GM23338 (cell line): Measurements from ENCODE around the gene GUCY2C. TPM values are rescaled to one million over a fixed set of nuclear protein-coding genes. Genes with fewer than 3 reads are reported as not detected.

Experiments used
- ATAC-seq: fragments of 200-7000 bp; cut with Tn5 transposase; 3 replicates; pipeline ENCODE4 v1.9.1; 2020
- DNase-seq: peaks from one replicate; pipeline ENCODE4 v3.0.0-alpha.2; 2015; ENCODE audit warnings: low spot score
- H2AFZ ChIP-seq: fragments of 200-600 bp; sonication (generic); 2 replicates; pipeline ENCODE4 v1.8.0; 2016; ENCODE audit warnings: antibody characterized with exemption, mild to moderate bottlenecking, moderate library complexity
- H3F3A ChIP-seq: fragments of 200-600 bp; sonication (generic); replicated peaks from 2 replicates; pipeline ENCODE4 v1.8.0; 2017; ENCODE audit warnings: antibody characterized with exemption, mixed run types, low read depth
- H3K27ac ChIP-seq: fragments of 200-600 bp; sonication (generic); 2 replicates; pipeline ENCODE4 v1.6.1; 2016; ENCODE audit warnings: low read depth
- H3K27me3 ChIP-seq: fragments of 200-600 bp; sonication (generic); 2 replicates; pipeline ENCODE4 v1.8.0; 2016; ENCODE audit warnings: mild to moderate bottlenecking, mixed run types, moderate library complexity; ENCODE audit not compliant: insufficient read depth
- H3K36me3 ChIP-seq: fragments of 200-600 bp; sonication (generic); 2 replicates; pipeline ENCODE4 v1.8.0; 2016; ENCODE audit warnings: mild to moderate bottlenecking; ENCODE audit not compliant: insufficient read depth
- H3K4me1 ChIP-seq: fragments of 200-600 bp; sonication (generic); 2 replicates; pipeline ENCODE4 v1.8.0; 2016; ENCODE audit warnings: mild to moderate bottlenecking, moderate library complexity; ENCODE audit not compliant: insufficient read depth
- H3K4me2 ChIP-seq: fragments of 200-600 bp; sonication (generic); 2 replicates; pipeline ENCODE4 v1.7.1; 2017; ENCODE audit warnings: mixed run types
- H3K4me3 ChIP-seq: fragments of 200-600 bp; sonication (generic); 2 replicates; pipeline ENCODE4 v1.6.1; 2016; ENCODE audit warnings: mixed run types
- H3K79me2 ChIP-seq: fragments of 200-600 bp; sonication (generic); replicated peaks from 2 replicates; pipeline ENCODE4 v1.8.0; 2017; ENCODE audit warnings: mild to moderate bottlenecking; ENCODE audit not compliant: insufficient read depth
- H3K9me2 ChIP-seq: fragments of 200-600 bp; sonication (generic); 2 replicates; pipeline ENCODE4 v1.8.0; 2017; ENCODE audit not compliant: insufficient read depth
- H4K20me1 ChIP-seq: fragments of 200-600 bp; sonication (generic); replicated peaks from 2 replicates; pipeline ENCODE4 v1.8.0; 2017; ENCODE audit warnings: mild to moderate bottlenecking; ENCODE audit not compliant: insufficient read depth
- H3K27ac Mint-ChIP-seq: 2 replicates; pipeline ENCODE4 v1.8.0; 2020; ENCODE audit warnings: inconsistent platforms, mild to moderate bottlenecking, moderate library complexity, mixed read lengths
- H3K27me3 Mint-ChIP-seq: 3 replicates; pipeline ENCODE4 v1.8.0; 2022; ENCODE audit warnings: low read depth, mild to moderate bottlenecking, moderate library complexity, mixed read lengths, inconsistent platforms; ENCODE audit not compliant: insufficient read depth, poor library complexity
- H3K36me3 Mint-ChIP-seq: 3 replicates; pipeline ENCODE4 v1.8.0; 2021; ENCODE audit warnings: low read depth, mild to moderate bottlenecking, inconsistent platforms, moderate library complexity, mixed read lengths
- H3K4me1 Mint-ChIP-seq: 3 replicates; pipeline ENCODE4 v1.8.0; 2020; ENCODE audit warnings: mild to moderate bottlenecking, inconsistent platforms, mixed read lengths
- H3K4me3 Mint-ChIP-seq: 3 replicates; pipeline ENCODE4 v1.8.0; 2021; ENCODE audit warnings: moderate library complexity, mild to moderate bottlenecking, inconsistent platforms, mixed read lengths
- H3K9me3 Mint-ChIP-seq: 3 replicates; pipeline ENCODE4 v1.8.0; 2020; ENCODE audit warnings: moderate library complexity, mild to moderate bottlenecking, inconsistent platforms, mixed read lengths
- EZH2 ChIP-seq: fragments of 200-600 bp; sonication (generic); IDR thresholded peaks from one replicate; pipeline ENCODE4 v1.8.0; 2017; ENCODE audit warnings: antibody characterized with exemption, mild to moderate bottlenecking, low read depth; ENCODE audit not compliant: unreplicated experiment
- JUNB ChIP-seq: IDR thresholded peaks from one replicate; pipeline ENCODE4 v1.6.1; 2016; ENCODE audit warnings: antibody characterized with exemption; ENCODE audit not compliant: unreplicated experiment
- NANOG ChIP-seq: IDR thresholded peaks from 2 replicates; pipeline ENCODE4 v1.6.1; 2016; ENCODE audit warnings: antibody characterized with exemption, borderline replicate concordance
- POLR2AphosphoS5 ChIP-seq: IDR thresholded peaks from 2 replicates; pipeline ENCODE4 v1.6.1; 2016; ENCODE audit warnings: antibody characterized with exemption, low read depth
- polyA plus RNA-seq: library from polyadenylated mRNA; unstranded; fragments of >200 nt; fragmentation: Nextera tagmentation; extraction: Ambion mirVana; gene quantifications from 2 replicates; pipeline ENCODE4 v1.2.1, GENCODE V29; 2016
- total RNA-seq: library from RNA; depleted of rRNA; stranded (reverse); fragments of >200 nt; shearing (Covaris generic); gene quantifications from 2 replicates; pipeline ENCODE4 v1.2.3, GENCODE V29; 2014
- TF ChIP-seq, protein P1 (sequence below), 2 experiments: fragments of 200-600 bp in 1 of 2; sonication (generic) in 1 of 2; conservative IDR thresholded peaks; 2 replicates each; pipeline versions ENCODE4 v1.5.1 to v1.6.1; 2016 to 2017; ENCODE audit warnings: antibody characterized with exemption in 2 of 2, low read depth in 2 of 2, mild to moderate bottlenecking in 2 of 2, moderate library complexity in 1 of 2
- TF ChIP-seq, protein P2 (sequence below): IDR thresholded peaks from one replicate; pipeline ENCODE4 v1.6.1; 2018; ENCODE audit warnings: antibody characterized with exemption; ENCODE audit not compliant: unreplicated experiment

Gene GUCY2C
- total and polyA plus RNA-seq, 2 experiments from 2014 or later: 2.1 to 3.1 TPM

DNA sequence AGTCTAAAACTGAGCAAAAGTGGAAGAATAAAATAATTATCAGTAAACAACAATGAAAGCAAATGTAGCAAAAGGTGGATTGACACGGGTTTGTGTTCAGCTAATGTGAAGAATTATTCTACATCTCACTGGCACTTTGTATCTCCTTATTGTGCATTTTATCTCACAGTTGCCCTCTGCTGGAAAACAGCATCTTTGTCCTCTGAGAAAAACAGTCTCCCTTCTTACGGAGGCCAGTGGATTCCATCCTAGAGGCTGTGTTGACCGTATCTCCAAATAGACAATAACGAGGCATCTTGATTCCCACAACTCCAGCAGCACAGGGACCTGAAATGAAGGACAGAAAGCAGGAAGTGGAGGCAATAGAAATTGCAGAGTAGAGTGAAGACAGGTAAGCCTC is 77.4 kb downstream of the GUCY2C start:
- peaks cover 6% of the 10 kb centered on the region for H3K9me2 ChIP-seq
- no peaks in the 10 kb centered on the region for H3K36me3 ChIP-seq
- H4K20me1 ChIP-seq: no peaks in the 10 kb centered on the region
- H3K4me2 ChIP-seq: no peak overlapping the region
- H3K27ac ChIP-seq: no peak overlapping the region
- H3K4me1 ChIP-seq: no peaks in the 10 kb centered on the region
- no peak overlapping the region for H3K4me3 Mint-ChIP-seq
- H3K79me2 ChIP-seq: no peaks in the 10 kb centered on the region
- H2AFZ ChIP-seq: no peak overlapping the region
- no peaks in the 10 kb centered on the region for H3K9me3 Mint-ChIP-seq
- H3K36me3 Mint-ChIP-seq: no peaks in the 10 kb centered on the region
- TF ChIP-seq, protein P1, sequence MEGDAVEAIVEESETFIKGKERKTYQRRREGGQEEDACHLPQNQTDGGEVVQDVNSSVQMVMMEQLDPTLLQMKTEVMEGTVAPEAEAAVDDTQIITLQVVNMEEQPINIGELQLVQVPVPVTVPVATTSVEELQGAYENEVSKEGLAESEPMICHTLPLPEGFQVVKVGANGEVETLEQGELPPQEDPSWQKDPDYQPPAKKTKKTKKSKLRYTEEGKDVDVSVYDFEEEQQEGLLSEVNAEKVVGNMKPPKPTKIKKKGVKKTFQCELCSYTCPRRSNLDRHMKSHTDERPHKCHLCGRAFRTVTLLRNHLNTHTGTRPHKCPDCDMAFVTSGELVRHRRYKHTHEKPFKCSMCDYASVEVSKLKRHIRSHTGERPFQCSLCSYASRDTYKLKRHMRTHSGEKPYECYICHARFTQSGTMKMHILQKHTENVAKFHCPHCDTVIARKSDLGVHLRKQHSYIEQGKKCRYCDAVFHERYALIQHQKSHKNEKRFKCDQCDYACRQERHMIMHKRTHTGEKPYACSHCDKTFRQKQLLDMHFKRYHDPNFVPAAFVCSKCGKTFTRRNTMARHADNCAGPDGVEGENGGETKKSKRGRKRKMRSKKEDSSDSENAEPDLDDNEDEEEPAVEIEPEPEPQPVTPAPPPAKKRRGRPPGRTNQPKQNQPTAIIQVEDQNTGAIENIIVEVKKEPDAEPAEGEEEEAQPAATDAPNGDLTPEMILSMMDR (conservative IDR thresholded peaks at IDR 0.05; ENCODE audit: low read depth in 2 of 2): peak; percentile 59 to 70
- TF ChIP-seq, protein P2, sequence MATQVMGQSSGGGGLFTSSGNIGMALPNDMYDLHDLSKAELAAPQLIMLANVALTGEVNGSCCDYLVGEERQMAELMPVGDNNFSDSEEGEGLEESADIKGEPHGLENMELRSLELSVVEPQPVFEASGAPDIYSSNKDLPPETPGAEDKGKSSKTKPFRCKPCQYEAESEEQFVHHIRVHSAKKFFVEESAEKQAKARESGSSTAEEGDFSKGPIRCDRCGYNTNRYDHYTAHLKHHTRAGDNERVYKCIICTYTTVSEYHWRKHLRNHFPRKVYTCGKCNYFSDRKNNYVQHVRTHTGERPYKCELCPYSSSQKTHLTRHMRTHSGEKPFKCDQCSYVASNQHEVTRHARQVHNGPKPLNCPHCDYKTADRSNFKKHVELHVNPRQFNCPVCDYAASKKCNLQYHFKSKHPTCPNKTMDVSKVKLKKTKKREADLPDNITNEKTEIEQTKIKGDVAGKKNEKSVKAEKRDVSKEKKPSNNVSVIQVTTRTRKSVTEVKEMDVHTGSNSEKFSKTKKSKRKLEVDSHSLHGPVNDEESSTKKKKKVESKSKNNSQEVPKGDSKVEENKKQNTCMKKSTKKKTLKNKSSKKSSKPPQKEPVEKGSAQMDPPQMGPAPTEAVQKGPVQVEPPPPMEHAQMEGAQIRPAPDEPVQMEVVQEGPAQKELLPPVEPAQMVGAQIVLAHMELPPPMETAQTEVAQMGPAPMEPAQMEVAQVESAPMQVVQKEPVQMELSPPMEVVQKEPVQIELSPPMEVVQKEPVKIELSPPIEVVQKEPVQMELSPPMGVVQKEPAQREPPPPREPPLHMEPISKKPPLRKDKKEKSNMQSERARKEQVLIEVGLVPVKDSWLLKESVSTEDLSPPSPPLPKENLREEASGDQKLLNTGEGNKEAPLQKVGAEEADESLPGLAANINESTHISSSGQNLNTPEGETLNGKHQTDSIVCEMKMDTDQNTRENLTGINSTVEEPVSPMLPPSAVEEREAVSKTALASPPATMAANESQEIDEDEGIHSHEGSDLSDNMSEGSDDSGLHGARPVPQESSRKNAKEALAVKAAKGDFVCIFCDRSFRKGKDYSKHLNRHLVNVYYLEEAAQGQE: no peak
- H3F3A ChIP-seq: no peaks in the 10 kb centered on the region
- H3K4me3 ChIP-seq: no peak overlapping the region
- H3K27me3 Mint-ChIP-seq: peaks cover 2% of the 10 kb centered on the region
- H3K27ac Mint-ChIP-seq: no peak overlapping the region
- H3K27me3 ChIP-seq: no peaks in the 10 kb centered on the region
- peak; percentile 51 for DNase-seq
- ATAC-seq: peak; percentile 49; the same call in 2 of the 3 replicates
- H3K4me1 Mint-ChIP-seq: peaks cover 5% of the 10 kb centered on the region

DNA sequence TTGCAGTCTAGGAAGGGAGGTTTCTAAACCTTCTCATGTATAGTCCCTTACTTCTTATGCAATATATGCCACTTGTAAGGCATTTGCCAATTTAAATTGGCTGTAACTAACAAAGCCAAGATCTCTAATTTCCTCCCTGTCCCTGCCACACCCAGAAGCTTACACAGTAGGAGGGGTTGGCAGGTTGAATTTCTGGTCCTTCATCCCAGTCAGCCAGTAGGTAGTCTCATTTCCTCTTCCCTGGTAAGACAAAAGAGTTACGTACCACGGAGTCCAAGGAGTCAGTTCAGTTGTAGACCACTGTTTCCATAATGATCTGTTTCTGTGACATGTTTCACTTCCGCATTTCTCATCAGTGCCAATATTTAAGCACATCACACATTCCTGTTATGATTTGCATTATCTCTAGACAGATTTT is 81.7 kb downstream of the GUCY2C start:
- Histone ChIP-seq H3K4me2 (no peak overlapping the region), H3K36me3 (no peaks in the 10 kb centered on the region), H3K9me2 (no peaks in the 10 kb centered on the region), H3K27ac (no peak overlapping the region), H3F3A (no peaks in the 10 kb centered on the region), H3K27me3 (no peaks in the 10 kb centered on the region), H3K4me1 (no peaks in the 10 kb centered on the region), H4K20me1 (no peaks in the 10 kb centered on the region), H2AFZ (no peak overlapping the region), H3K4me3 (no peak overlapping the region), H3K79me2 (no peaks in the 10 kb centered on the region)
- Mint-ChIP-seq H3K36me3 (peaks cover 5% of the 10 kb centered on the region; the same call in 1 of the 3 replicates), H3K4me1 (peaks cover 8% of the 10 kb centered on the region), H3K27ac (no peak overlapping the region), H3K27me3 (peaks cover 2% of the 10 kb centered on the region), H3K9me3 (peaks cover 10% of the 10 kb centered on the region), H3K4me3 (no peak overlapping the region)
- ATAC-seq (no peak), DNase-seq (peak; percentile 14)
- TF ChIP-seq, protein P1 (conservative IDR thresholded peaks at IDR 0.05; ENCODE audit: low read depth in 2 of 2): no peak
- TF ChIP-seq EZH2 (no peak), POLR2AphosphoS5 (no peak), NANOG (no peak), JUNB (no peak)
